A673 (cell line): ENCODE data around the gene IL24. TPM values are rescaled to one million over a fixed set of nuclear protein-coding genes. Genes with fewer than 3 reads are reported as not detected.

Experiments used
- BruUV-seq: library from RNA; stranded (reverse); fragments of 400-500 nt; replicated peaks from 2 replicates; lab custom pipeline; 2021; lab: Mats Ljungman, UMichigan
- CTCF ChIA-PET: fragments of 300-600 bp; sonication (Branson Sonifier 250); formaldehyde crosslinking; loops from one replicate; lab custom pipeline; 2022; ENCODE audit warnings: antibody characterized with exemption; lab: Charles Lee
- POLR2A ChIA-PET: fragments of 300-600 bp; sonication (Branson Sonifier 250); formaldehyde crosslinking; loops from one replicate; lab custom pipeline; 2022; ENCODE audit warnings: antibody characterized with exemption; ENCODE audit not compliant: low non-redundant PET; lab: Charles Lee
- DNase-seq: peaks from one replicate; pipeline ENCODE4 v3.0.0-alpha.2; 2015; ENCODE audit warnings: low spot score
- H3K27ac ChIP-seq: fragments of 200-600 bp; sonication (generic); 2 replicates; pipeline ENCODE4 v1.5.1; 2016; ENCODE audit warnings: mixed run types, low read depth, mild to moderate bottlenecking, mixed read lengths, antibody characterized with exemption, low read length; ENCODE audit not compliant: poor library complexity, severe bottlenecking
- H3K27me3 ChIP-seq: fragments of 200-600 bp; sonication (generic); replicated peaks from 2 replicates; pipeline ENCODE4 v1.6.1; 2017; ENCODE audit warnings: mixed run types, low read depth, mild to moderate bottlenecking, mixed read lengths, antibody characterized with exemption, low read length; ENCODE audit not compliant: insufficient read depth, poor library complexity
- H3K36me3 ChIP-seq: fragments of 200-600 bp; sonication (generic); 2 replicates; pipeline ENCODE4 v1.6.1; 2016; ENCODE audit warnings: mixed run types, mild to moderate bottlenecking, mixed read lengths, antibody characterized with exemption, low read length; ENCODE audit not compliant: insufficient read depth, poor library complexity, severe bottlenecking
- H3K4me1 ChIP-seq: fragments of 200-600 bp; sonication (generic); 2 replicates; pipeline ENCODE4 v1.6.1; 2017; ENCODE audit warnings: mixed run types, mild to moderate bottlenecking, mixed read lengths, antibody characterized with exemption, low read length; ENCODE audit not compliant: insufficient read depth, poor library complexity, severe bottlenecking
- H3K4me3 ChIP-seq: fragments of 200-600 bp; sonication (generic); 2 replicates; pipeline ENCODE4 v1.5.1; 2016; ENCODE audit warnings: low read depth, mixed run types, mild to moderate bottlenecking, mixed read lengths, low read length; ENCODE audit not compliant: poor library complexity, severe bottlenecking
- H3K9me3 ChIP-seq: fragments of 200-600 bp; sonication (generic); 2 replicates; pipeline ENCODE4 v1.6.1; 2016; ENCODE audit warnings: mixed run types, low read depth, mild to moderate bottlenecking, mixed read lengths, antibody characterized with exemption, low read length; ENCODE audit not compliant: poor library complexity, severe bottlenecking
- CTCF ChIP-seq: fragments of 300-800, 200-600 bp; sonication (generic); conservative IDR thresholded peaks from 2 replicates; pipeline ENCODE4 v1.5.1; 2017; ENCODE audit warnings: low read depth, mild to moderate bottlenecking, antibody characterized with exemption, low read length, moderate library complexity, mixed read lengths
- EZH2 ChIP-seq: fragments of 200-600 bp; sonication (generic); IDR thresholded peaks from 2 replicates; pipeline ENCODE4 v1.6.1; 2017; ENCODE audit warnings: borderline replicate concordance, low read depth, mild to moderate bottlenecking, mixed read lengths, antibody characterized with exemption, low read length; ENCODE audit not compliant: poor library complexity, severe bottlenecking
- intact Hi-C: fragments of 100-400 bp; cut with micrococcal nuclease; formaldehyde crosslinking; loops from one replicate; pipeline ENCODE4 v1.10.0; 2022; ENCODE audit not compliant: unreplicated experiment
- total RNA-seq: library from RNA; stranded (reverse); gene quantifications from 2 replicates; pipeline ENCODE4 v1.2.3, GENCODE V29; 2021

Gene IL24
- total RNA-seq, 1 experiment from 2014 or later = not detected

GRCh38 chr1:206941766-206942418 is 44.6 kb downstream of the IL24 start:
- H3K4me1 ChIP-seq = no peaks in the 10 kb centered on the region
- no peak overlapping the region for H3K27ac ChIP-seq
- H3K4me3 ChIP-seq = no peak overlapping the region
- intact Hi-C loops = no loop called here
- TF ChIP-seq CTCF = no peak
- no peak for TF ChIP-seq EZH2
- CTCF ChIA-PET = interaction anchor here (0.9 kb wide), 1 partner anchor 10 kb away, joined by 3 read pairs; no protein-coding TSS in a partner anchor
- H3K27me3 ChIP-seq = peaks cover 51% of the 10 kb centered on the region
- no peak for DNase-seq
- no peaks in the 10 kb centered on the region for H3K9me3 ChIP-seq
- no TSS peak for BruUV-seq
- POLR2A ChIA-PET = no interaction called here
- H3K36me3 ChIP-seq = no peaks in the 10 kb centered on the region

- no TSS peak for BruUV-seq
- ChIA-PET CTCF (no interaction called here), POLR2A (no interaction called here)
- TF ChIP-seq EZH2 (no peak), CTCF (no peak)
- Histone ChIP-seq H3K4me3 (no peak overlapping the region), H3K27me3 (peaks cover 56% of the 10 kb centered on the region), H3K27ac (no peak overlapping the region), H3K9me3 (no peaks in the 10 kb centered on the region), H3K36me3 (no peaks in the 10 kb centered on the region), H3K4me1 (no peaks in the 10 kb centered on the region)
- intact Hi-C loops = no loop called here
- no peak for DNase-seq
These were observed 47.5 kb downstream of the IL24 start for GRCh38 chr1:206944703-206945102.

GRCh38 chr1:206945779-206946178 is 48.5 kb downstream of the IL24 start:
- ChIA-PET CTCF (no interaction called here), POLR2A (no interaction called here)
- Histone ChIP-seq H3K4me1 (no peaks in the 10 kb centered on the region), H3K4me3 (no peak overlapping the region), H3K9me3 (no peaks in the 10 kb centered on the region), H3K27me3 (peaks cover 56% of the 10 kb centered on the region), H3K36me3 (no peaks in the 10 kb centered on the region), H3K27ac (no peak overlapping the region)
- TF ChIP-seq CTCF (no peak), EZH2 (no peak)
- DNase-seq = no peak
- intact Hi-C loops = no loop called here
- no TSS peak for BruUV-seq
